Endometrium (tissue), 2 donors: ENCODE results near the gene SWSAP1.

Source experiments
- FAIRE-seq: peaks from 2 replicates; lab custom pipeline; 2012; peaks lifted over from hg19 to GRCh38; lab: Jason Lieb, UNC
- donor health status: control.
- donor health status: control.

SWSAP1 gene

GRCh38 chr19:11410682-11411081 is 36.2 kb downstream of the SWSAP1 start:
- no peak for FAIRE-seq

- FAIRE-seq: no peak
Observed at GRCh38 chr19:11414544-11414943, 40.1 kb downstream of the SWSAP1 start.

GRCh38 chr19:11416346-11417052 is 42.0 kb downstream of the SWSAP1 start:
- FAIRE-seq: no peak

GRCh38 chr19:11418094-11418548 is 43.7 kb downstream of the SWSAP1 start:
- FAIRE-seq: no peak

- no peak for FAIRE-seq
Observed at GRCh38 chr19:11418549-11419506, 44.4 kb downstream of the SWSAP1 start, which contains the start of gene RGL3. RGL3 (minus strand) TSS chr19:11419314; CDS start chr19:11419278, 36 bp downstream.

GRCh38 chr19:11420429-11421370 is 46.2 kb downstream of the SWSAP1 start:
- no peak for FAIRE-seq

GRCh38 chr19:11421371-11422098 is 47.1 kb downstream of the SWSAP1 start:
- no peak for FAIRE-seq

GRCh38 chr19:11422163-11423065 is 47.9 kb downstream of the SWSAP1 start:
- no peak for FAIRE-seq

- FAIRE-seq: no peak
Observed at GRCh38 chr19:11423164-11423790, 48.8 kb downstream of the SWSAP1 start.

- FAIRE-seq: no peak
Observed at GRCh38 chr19:11423791-11424181, 49.3 kb downstream of the SWSAP1 start.
